Gastroesophageal sphincter (tissue), 3 donors: ENCODE data around the gene OXA1L.

Experiments
- POLR2A ChIP-seq, 2 donors: fragments of 450-650 bp; IDR thresholded peaks; one replicate each; pipeline ENCODE4 v1.6.1; 2017; ENCODE audit warnings: antibody characterized with exemption in 2 of 2, mild to moderate bottlenecking in 2 of 2, moderate library complexity in 1 of 2
- TF ChIP-seq, protein P1 (sequence below), 4 experiments: fragments of 200-600 bp in 2 of 4; fragments of 450-650 bp in 2 of 4; sonication (generic) in 1 of 4; IDR thresholded peaks; one replicate each; pipeline ENCODE4 v1.5.1; 2017 to 2019; ENCODE audit warnings: antibody characterized with exemption in 4 of 4, mild to moderate bottlenecking in 2 of 4, moderate library complexity in 2 of 4

DNA sequence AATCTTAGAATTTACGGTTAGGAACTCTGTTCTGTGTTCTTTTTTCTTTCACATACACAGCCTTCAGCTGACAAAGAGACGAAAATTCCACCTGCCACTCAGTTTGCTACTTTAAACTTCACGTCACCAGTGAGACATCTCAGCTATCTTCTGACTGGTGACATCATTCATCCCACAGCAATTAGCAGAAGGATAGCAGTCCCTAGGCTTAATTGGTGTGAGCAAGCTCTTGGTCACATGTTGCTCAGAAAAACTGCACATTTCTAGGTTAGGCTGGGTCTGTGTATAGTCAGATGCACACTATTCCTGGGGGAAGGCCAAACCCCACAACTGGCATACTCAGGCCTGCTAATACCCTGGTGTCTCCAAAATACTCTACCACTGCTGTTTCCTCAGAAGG, 24.8 kb downstream of the OXA1L start:
- no peak for TF ChIP-seq POLR2A (IDR thresholded peaks at IDR 0.05)
- TF ChIP-seq, protein P1, sequence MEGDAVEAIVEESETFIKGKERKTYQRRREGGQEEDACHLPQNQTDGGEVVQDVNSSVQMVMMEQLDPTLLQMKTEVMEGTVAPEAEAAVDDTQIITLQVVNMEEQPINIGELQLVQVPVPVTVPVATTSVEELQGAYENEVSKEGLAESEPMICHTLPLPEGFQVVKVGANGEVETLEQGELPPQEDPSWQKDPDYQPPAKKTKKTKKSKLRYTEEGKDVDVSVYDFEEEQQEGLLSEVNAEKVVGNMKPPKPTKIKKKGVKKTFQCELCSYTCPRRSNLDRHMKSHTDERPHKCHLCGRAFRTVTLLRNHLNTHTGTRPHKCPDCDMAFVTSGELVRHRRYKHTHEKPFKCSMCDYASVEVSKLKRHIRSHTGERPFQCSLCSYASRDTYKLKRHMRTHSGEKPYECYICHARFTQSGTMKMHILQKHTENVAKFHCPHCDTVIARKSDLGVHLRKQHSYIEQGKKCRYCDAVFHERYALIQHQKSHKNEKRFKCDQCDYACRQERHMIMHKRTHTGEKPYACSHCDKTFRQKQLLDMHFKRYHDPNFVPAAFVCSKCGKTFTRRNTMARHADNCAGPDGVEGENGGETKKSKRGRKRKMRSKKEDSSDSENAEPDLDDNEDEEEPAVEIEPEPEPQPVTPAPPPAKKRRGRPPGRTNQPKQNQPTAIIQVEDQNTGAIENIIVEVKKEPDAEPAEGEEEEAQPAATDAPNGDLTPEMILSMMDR (IDR thresholded peaks at IDR 0.05): no peak
